ENCODE results near the gene MAPK8IP1. TPM values are rescaled to one million over a fixed set of nuclear protein-coding genes. Genes with fewer than 3 reads are reported as not detected.

MAPK8IP1 gene
- polyA plus RNA-seq, 4 donors = 9.3 to 15.3 (median 13.1) TPM

DNA sequence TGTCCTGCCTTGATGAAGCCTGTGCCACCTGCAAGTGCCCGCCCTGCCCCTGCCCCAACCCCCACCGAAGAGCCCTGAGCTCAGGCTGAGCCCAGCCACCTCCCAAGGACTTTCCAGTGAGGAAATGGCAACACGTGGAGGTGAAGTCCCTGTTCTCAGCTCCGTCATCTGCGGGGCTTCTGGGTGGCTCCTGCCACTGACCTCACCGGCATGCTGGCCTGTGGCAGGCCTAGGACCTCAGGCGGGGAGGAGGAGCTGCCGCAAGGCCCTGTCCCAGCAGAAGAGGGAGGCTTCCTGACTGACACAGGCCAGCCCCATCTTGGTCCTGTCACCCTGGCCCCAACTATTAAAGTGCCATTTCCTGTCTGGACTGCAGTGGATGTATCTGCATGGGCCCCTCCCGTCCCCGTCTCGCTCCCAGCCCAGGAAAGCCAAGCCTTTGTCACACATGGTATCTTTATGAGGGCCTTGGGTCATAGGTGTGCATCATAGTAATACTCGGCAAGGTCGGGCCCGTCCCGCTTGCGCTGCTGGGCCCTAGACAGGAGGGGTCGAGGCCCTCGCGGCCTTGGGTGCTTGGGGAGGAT is 20.7 kb downstream of the MAPK8IP1 start:
- DNase-seq (ENCODE audit: low read depth in 4 of 4, low spot score in 2 of 4) = no peak

DNA sequence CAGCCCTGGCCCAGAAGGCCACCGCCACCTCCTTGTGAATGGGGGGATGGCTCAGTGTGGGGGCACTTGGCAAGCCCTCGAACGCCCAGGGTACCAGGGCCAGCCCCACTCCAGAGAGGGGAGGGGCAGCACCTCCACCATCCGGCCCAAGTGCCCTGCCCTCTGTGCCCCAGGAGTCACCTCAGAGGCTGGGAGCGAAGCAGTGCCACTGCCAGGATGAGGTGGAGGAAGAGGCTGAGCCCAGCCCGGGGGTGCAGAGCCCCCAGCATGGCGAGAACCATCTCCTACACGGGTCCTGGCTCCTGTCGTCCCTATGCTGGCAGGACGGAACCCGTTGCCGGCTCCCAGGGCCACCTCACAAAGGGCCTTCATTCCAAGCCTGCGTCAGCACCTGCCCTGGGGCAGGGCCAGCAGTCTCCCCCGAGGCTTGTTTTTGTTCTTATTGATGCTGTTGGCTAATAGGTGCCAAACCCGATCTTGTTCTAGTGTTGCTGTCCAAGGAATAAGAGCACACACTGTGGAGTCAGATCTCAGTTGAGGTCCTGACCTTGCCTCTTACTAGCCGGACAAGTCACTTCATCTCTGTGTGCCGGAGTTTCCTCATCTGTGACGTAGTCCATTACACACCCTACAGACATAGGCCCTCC is 21.6 kb downstream of the MAPK8IP1 start, which contains the start of gene FREY1:
Gene FREY1, minus strand, starts transcription at position 307 of the 647 bp plus-strand sequence. Its CDS starts 26 bp downstream, at position 281.
- DNase-seq (ENCODE audit: low read depth in 4 of 4, low spot score in 2 of 4) = no peak

DNA sequence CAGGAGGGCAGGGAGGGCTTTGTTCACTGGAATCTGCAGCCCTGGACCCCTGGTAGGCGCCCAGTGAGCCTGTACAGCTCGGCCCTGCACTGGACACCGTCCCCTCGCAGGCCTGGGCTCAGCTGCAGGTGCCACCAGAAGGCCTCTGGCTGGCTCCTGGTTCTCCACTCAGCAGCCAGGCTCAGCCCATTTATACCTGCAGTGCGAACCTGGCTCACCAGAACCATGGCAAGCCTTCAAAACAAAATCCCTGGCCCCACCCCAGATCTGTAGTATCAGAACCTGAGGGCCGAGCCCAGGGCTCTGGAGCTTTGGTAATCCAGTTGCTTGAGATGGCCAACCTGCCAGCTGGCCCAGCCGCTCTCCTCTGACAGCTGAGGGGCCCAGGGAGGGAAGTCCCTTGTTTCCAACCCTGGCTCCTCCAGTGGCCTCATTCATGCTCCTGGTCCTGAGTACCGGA is 22.5 kb downstream of the MAPK8IP1 start:
- DNase-seq (ENCODE audit: low read depth in 4 of 4, low spot score in 2 of 4) = no peak

DNA sequence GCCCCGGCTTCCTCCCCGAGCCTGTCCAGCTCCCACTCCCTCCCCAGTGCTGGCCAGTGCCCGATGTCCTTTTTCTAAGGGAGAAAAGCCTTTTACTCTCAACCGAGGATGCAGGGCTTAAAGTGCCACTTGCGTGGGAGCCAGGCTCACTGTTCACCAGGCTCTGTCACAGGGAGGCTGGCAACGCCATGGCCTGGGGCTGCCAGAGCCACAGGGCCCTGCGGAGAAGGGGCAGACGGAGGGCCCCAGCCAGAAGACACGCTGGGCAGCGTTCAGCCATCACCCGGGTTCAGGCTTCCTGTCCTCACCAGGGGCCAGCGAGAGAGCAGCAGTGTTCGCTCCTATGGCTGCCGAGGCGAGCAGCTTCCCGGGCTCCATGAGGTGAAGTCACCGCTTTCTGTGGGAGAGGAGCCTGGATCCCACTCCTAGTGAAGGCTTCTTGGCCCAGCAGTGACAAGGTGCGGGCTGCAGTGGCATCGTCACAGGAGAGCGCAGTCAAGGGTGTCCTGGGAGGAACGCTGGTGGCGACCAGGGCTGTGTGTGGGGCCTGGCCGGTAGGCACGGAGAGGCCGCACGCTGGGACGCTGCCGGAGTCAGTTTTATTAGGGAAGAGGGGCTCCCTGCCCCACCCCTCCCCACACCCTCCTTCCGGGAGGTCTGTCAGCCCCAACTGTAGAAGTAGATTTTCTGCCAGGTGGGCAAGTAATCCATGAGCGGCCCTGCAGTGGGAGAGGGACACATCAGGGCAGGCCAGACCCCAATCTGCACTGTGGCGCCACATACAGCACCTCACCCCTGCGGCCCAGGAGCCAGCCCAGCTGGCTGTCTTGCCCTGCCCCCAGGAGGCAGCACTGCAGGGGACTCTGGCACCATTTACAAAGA is 24.4 kb downstream of the MAPK8IP1 start:
- DNase-seq (ENCODE audit: low read depth in 4 of 4, low spot score in 2 of 4) = no peak

DNA sequence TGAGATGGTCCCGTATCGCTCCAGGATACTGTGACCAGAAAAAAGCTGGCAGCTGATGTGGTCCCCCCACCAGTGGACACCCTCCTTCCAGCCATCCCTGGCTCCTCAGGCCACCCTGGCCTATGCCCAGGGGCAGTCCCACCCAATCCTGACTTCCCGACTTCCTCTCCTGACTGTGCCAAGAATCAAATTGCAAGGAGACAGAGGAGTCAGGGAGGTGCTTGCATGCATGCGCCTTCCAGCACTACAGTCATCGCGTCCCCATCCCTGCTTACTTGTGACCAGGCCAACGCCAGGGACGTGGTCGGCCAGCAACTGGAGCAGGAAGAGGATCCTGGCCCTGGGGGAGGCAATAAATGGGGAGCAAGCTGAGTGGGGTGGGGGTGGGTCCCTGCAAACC is 25.2 kb downstream of the MAPK8IP1 start:
- DNase-seq (ENCODE audit: low read depth in 4 of 4, low spot score in 2 of 4) = no peak

DNA sequence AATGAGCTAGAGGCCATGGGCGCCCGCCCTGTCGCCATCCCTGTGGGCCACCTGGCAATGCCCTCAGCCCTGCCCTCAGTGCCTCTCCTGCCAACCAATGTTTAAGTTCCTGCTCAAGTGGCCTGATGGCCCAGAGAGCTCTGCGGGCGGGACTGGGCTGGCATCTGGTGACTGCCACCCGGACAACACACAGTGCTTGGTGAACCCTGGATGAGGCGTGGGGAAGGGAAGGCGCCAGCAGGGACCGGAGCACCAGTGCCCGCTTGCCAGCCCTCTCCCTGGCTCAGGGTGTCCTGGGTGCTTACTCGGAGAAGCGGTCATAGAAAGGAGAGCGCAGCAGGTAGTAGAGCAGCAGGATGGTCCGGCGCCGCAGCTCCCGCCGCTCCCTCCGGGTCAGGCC is 28.1 kb downstream of the MAPK8IP1 start:
- DNase-seq (ENCODE audit: low read depth in 4 of 4, low spot score in 2 of 4) = no peak

DNA sequence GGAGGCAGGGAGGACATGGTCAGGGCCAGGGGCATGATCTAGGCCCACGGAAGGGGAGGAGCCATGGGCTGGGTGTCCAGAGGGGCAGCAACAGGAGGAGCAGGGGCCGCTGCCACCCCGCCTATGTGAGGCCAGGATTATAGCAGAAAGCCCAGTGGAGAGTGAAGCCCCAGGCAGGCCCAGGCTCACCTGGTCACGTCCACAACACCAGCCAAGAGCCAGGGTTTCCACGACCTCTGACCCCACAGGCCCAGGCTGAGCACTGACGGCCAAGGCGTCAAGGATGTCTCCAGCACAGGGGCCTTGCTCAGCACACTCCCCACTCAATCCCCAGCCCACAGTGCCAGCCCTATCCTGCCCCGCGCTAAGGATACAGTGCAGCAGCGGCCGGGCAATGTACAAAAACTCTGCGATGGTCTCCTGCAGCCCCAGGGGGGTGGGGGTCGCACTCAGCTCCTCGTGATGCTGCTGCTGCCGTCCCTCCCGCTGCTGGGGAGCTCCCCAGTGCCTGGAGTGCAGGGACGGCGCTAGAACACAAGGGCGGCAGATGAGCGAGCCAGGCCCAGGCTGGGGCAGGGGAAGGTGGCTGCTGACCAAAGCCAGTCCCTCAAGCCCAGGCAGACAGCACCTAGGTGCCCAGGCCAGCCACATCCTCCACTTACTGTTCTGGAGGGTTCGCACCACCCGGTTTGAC is 28.6 kb downstream of the MAPK8IP1 start:
- no peak for DNase-seq (ENCODE audit: low read depth in 4 of 4, low spot score in 2 of 4)

DNA sequence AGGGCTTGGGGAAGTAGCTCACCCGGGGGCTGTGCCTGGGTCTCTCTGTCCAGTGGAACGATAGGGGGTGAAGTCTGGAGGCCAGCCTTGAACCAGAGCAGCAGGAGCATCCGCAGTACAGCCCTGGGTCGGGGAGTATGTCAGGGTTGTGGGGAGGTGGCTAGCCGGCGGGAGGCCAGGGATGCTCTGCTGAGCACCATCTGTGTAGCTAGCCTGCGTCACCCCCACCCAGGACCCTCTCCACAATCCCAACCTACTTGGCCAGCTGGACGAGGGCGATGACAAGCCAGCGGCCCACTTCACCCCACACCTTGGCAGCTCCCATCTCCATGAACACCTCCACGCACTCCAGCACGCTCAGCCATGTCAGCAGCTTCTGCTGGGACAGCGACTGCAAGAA is 30.0 kb downstream of the MAPK8IP1 start:
- no peak for DNase-seq (ENCODE audit: low read depth in 4 of 4, low spot score in 2 of 4)

DNA sequence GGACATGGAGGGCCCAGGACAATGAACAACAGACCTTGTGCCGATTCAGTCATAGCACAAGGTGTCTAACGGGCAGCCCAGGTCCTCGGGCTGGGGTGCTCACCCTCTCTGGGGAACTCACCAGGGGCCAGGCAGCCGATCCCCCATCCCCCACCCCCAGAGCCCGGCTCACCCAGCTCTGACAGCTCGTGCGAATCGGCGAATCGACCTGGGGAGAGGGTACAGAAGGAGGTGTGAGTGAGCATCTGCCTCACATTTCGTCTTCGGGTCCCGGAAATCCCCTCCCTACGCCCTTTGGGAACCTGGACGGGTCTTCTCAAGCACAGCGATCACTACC is 31.8 kb downstream of the MAPK8IP1 start:
- DNase-seq (ENCODE audit: low read depth in 4 of 4, low spot score in 2 of 4) = no peak

DNA sequence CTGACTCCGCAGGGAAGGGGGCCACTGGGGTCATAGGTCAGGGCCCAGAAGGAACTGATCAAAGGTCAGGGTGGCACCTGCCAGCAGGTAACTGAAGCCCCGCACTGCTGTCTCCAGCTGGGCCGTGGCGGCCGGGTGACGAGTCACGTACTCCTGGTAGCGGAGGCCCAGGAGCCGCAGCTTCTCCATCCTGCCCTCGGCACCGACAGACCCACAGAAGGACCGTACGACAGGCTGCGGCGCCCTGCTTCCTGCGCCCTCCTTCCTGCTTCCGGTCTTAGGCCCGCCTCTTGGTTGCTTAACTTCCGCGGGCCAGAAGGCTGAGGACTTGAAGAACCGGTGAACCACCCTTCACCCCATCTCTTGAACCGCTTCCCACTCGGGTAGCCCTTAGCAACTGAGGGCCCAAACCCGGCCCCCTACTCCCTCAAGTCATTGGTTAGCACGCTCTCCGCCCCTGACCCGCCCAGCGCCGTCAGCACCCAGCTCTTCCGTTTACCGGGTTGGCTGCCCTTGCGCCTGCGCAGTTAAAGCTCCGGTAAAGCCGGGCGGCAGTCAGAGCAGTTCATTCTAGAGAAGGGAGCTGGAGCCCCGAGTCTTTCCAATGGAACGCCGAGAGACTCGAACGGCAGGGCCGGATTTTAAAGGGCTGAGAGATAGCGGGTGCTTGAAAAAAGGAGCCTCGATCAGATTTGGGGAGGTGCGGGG is 32.3 kb downstream of the MAPK8IP1 start, which contains the start of gene PEX16:
Gene PEX16, minus strand, starts transcription at position 255 of the 708 bp plus-strand sequence. Its CDS starts 66 bp downstream, at position 189.
- peak; percentile 88 to 94 (median 92) for DNase-seq (ENCODE audit: low read depth in 4 of 4, low spot score in 2 of 4)

DNA sequence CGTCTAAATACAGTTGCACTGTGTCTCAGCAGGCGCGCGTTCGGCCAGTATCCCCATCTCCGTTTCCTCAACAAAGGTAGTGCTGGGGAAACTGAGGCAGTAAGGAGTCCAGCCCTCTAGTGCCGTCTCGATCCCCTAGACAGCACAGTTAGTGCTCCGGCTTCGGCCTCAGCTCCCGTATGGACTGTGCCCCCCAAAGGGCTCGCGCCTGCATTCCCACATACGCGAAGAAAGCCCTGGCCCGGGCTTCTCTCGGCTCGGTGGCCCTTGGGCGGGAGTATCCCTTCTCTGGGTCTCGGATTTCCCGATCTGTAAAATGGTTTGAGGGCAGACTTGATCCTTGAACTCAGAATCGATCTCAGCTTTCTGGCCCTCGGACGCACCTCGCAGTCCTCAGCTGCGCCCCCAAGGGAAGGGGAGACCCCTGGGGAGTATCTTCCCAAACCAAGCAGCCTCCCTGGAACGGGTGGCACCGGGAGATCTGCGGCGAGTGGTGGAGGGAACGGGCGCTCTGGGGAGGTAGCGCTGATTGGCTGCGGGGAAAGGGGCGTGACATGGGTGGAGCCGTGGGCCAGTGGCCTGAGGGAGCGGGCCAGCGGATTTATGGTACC is 33.0 kb downstream of the MAPK8IP1 start:
- no peak for DNase-seq (ENCODE audit: low read depth in 4 of 4, low spot score in 2 of 4)

DNA sequence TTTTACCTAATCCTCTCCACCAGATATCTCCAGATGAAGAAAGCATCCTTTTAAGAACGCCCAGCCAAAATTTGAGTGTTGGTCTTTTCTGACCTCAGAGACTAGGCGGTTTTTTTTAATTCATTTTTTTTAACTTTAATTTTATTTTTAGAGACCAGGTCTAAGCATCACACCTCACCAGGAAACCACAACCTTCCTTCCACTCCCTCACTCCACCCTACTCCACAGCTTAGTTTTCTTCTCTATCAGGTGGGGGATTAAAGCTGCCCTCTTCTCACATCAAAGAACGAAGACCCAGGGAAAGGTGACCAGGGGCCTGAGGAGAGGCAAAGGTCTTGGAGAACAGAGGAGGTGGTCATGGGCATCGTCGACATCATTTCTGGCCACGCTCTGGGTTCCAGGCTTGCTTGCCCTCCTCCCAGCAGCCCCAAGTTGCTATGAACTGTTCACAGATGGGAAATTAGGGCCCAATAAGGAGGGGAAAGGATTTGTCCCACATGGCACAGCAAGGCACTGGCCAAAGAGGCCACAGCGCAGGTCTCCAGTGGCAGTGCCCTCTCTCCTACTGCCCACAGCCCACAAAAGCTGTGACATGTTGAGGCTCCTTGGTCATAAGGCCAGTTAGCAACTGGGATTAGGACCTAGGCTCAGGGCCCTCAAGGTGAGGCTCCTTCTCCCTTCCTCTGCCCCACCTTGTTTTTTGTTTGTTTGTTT is 33.7 kb downstream of the MAPK8IP1 start:
- DNase-seq (ENCODE audit: low read depth in 4 of 4, low spot score in 2 of 4) = no peak

DNA sequence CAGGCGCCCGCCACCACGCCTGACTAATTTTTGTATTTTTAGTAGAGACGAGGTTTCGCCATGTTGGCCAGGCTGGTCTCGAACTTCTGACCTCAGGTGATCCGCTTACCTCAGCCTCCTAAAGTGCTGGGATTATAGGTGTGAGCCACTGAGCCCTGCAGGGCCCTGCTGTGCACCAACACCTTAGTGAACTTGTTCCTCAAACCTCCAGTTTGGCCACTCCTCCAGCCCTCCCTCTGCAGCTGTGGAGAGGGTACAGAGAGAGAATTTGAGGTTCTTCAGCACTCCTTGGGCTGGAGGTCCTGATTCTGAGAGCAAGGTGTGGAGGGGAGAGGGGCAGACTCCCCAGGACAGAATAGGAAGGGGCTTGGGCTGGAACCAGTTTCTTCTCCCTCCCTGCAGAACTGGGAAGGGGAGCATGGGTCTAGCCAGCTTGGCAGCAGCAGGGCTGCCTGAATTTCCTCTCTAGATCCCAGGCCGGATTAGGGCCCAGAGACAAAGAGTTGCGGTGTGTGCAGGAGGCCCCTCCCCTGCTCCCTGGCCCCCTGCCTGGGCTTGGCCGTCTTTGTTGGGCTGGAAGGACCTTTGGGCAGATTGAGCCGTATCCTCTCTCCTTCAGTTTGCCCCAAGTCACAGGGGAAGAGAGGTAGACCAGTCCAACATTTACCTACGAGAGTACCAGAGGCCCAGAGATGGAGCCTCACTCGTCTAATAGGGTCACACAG is 34.5 kb downstream of the MAPK8IP1 start:
- DNase-seq (ENCODE audit: low read depth in 4 of 4, low spot score in 2 of 4) = no peak

DNA sequence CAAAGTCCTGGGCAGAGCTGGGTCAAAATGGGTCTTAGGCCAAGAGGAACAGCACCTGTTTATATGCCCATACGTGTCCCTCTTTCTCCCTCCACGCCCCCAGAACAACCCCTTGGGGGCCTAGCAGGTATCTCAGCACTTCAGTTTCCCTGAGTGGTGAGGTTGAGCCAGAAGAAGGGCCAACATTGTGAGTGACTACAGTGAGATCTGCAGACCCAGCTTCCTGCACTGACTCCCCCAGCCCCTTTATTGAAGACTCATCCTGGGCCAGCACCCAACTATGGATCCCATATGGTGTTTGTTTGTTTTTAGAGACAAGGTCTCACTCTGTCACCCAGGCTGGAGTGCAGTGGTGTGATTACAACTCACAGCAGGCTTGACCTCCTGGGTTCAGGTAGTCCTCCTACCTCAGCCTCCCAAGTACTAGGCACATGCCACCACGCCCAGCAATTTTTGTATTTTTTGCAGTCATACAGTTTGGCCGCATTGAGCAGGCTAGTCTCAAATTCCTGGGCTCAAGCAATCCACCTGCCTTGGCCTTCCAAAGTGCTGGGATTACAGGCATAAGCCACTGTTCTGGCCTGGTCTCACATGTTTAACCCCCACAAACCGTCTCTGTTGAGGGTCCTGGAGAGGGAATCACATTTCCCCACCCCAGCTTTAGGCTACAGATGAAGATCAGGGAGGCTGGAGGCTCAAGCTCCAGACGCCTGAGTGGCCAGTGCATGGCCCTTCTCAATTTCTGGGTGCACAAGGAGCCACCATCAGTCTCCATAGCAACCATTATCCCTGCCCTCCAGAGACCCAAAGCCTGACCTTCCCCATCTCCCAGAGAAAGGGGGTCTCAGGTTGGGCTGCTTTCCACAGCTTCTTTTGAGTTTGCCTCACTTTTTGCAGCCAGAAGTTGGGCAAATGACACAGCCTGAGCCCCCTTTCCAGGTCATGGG is 35.4 kb downstream of the MAPK8IP1 start:
- DNase-seq (ENCODE audit: low read depth in 4 of 4, low spot score in 2 of 4) = no peak

DNA sequence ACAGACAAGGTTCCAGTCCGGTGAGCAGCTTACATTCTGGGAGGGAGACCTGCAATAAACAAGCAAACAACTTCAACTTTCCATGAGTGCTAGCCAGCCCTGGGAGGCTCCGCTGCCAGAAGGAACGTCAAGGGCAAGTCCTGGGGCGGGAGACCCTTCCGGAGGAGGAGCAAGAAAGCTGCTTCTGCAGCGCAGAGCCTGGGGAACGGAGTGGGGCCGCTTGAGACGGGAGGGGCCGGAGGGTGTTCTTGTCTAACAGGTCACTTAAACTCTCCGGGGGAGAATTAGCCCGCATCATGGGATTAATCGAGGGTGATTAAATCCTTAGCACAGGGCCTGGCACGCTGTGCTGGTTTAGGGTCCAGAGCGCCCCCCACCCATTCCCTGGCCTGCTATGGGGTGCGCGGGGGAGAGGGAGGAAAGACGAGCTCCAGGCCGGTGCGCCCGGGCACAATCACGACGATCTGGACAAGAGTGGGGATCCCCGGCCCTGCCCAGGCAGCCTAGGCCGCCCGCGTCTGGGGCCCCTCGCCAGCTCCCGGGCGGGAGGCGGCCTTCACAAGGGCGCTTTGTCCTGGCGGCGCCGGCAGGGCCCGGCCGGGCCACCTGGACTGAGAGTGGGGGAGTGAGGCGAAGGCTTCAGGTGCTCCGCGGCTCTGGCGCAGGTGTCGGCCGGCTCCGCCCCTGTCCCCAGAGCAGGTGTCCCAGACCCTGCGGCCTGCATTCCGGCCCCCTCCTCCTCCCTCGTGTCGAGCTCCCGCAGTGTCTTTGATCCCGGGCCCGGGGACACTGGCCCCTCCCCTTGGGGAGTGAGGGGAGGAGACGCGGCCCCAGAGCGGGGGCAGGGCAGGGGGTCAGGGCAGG is 36.3 kb downstream of the MAPK8IP1 start:
- peak in 2 of 4 donors; percentile 32 to 53 for DNase-seq (ENCODE audit: low read depth in 4 of 4, low spot score in 2 of 4)

DNA sequence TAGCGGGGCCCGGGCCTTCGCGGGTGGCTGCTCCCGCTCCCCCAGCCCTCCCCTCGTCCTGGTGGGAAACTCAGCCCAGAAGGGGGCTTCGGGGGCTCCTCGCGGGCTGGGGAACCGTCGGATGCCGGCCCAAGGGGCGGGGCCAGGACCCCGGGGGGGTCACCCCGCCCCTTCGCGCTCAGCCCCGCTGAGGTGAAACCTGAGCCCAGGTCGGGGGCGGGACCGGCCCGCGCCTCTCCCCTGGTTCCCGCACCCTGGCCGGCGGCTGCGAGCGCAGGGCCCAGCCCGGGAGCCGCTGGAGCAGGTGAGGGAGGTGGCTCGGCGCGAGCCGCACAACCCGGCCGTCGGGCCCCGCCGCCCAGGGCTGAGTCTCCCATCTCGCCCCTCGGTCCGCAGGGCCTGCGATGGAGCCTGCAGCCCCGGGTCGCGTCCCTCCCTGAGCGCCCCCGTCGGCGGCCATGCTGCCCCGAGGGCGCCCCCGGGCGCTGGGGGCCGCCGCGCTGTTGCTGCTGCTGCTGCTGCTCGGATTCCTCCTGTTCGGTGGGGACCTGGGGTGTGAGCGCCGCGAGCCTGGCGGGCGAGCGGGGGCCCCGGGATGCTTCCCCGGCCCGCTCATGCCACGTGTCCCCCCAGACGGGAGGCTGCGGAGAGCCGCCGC is 37.1 kb downstream of the MAPK8IP1 start, which contains the start of gene LARGE2:
Gene LARGE2, plus strand, starts transcription at position 232 of the 658 bp plus-strand sequence. Its CDS starts 227 bp downstream, at position 459.
- no peak for DNase-seq (ENCODE audit: low read depth in 4 of 4, low spot score in 2 of 4)
